OCI-LY7 (cell line): ENCODE data around the gene PGF. TPM values are rescaled to one million over a fixed set of nuclear protein-coding genes. Genes with fewer than 3 reads are reported as not detected.

ENCODE experiments used
- BruUV-seq: library from RNA; stranded (reverse); fragments of 400-500 nt; replicated peaks from 2 replicates; lab custom pipeline; 2021; lab: Mats Ljungman, UMichigan
- CTCF ChIA-PET: fragments of 300-600 bp; sonication (Branson Sonifier 250); formaldehyde crosslinking; loops from one replicate; lab custom pipeline; 2022; ENCODE audit warnings: antibody characterized with exemption; ENCODE audit not compliant: unreplicated experiment; lab: Charles Lee
- POLR2A ChIA-PET: fragments of 300-600 bp; sonication (Branson Sonifier 250); formaldehyde crosslinking; loops from one replicate; lab custom pipeline; 2022; ENCODE audit warnings: antibody characterized with exemption; lab: Charles Lee
- DNase-seq: peaks from one replicate; pipeline ENCODE4 v3.0.0-alpha.2; 2015; ENCODE audit warnings: low spot score
- H2AFZ ChIP-seq: fragments of 200-600 bp; sonication (generic), shearing (Covaris generic); 2 replicates; pipeline ENCODE4 v1.6.1; 2014; ENCODE audit warnings: mild to moderate bottlenecking, antibody characterized with exemption, low read length, moderate library complexity
- H3K27ac ChIP-seq: fragments of 200-600 bp; sonication (generic); 2 replicates; pipeline ENCODE4 v1.5.1; 2014; ENCODE audit warnings: mixed run types, low read depth, mild to moderate bottlenecking, moderate library complexity, low read length, inconsistent platforms; ENCODE audit not compliant: poor library complexity, severe bottlenecking
- H3K36me3 ChIP-seq: fragments of 200-600 bp; sonication (generic); 2 replicates; pipeline ENCODE4 v1.6.1; 2014; ENCODE audit warnings: mild to moderate bottlenecking, antibody characterized with exemption, low read length, moderate library complexity, mixed read lengths; ENCODE audit not compliant: insufficient read depth
- H3K4me1 ChIP-seq: fragments of 200-600 bp; sonication (generic); 2 replicates; pipeline ENCODE4 v1.5.1; 2014; ENCODE audit warnings: mild to moderate bottlenecking, low read length; ENCODE audit not compliant: insufficient read depth, poor library complexity, severe bottlenecking
- H3K4me2 ChIP-seq: fragments of 200-600 bp; sonication (generic); 2 replicates; pipeline ENCODE4 v1.6.1; 2014; ENCODE audit warnings: mild to moderate bottlenecking, low read length
- H3K4me3 ChIP-seq: fragments of 200-600 bp; sonication (generic); 2 replicates; pipeline ENCODE4 v1.5.1; 2014; ENCODE audit warnings: mild to moderate bottlenecking, low read depth, low read length; ENCODE audit not compliant: poor library complexity, severe bottlenecking
- H3K79me2 ChIP-seq: fragments of 200-600 bp; sonication (generic); 2 replicates; pipeline ENCODE4 v1.6.1; 2016; ENCODE audit warnings: low read depth, mild to moderate bottlenecking, low read length, moderate library complexity, mixed read lengths; ENCODE audit not compliant: insufficient read depth
- H3K9me2 ChIP-seq: fragments of 200-600 bp; sonication (generic); 2 replicates; pipeline ENCODE4 v1.6.1; 2016; ENCODE audit warnings: mild to moderate bottlenecking, low read length, mixed read lengths; ENCODE audit not compliant: insufficient read depth
- H3K9me3 ChIP-seq: fragments of 200-600 bp; sonication (generic); 2 replicates; pipeline ENCODE4 v1.6.1; 2014; ENCODE audit warnings: mild to moderate bottlenecking, mixed run types, low read length, mixed read lengths
- H4K20me1 ChIP-seq: fragments of 200-600 bp; sonication (generic); 2 replicates; pipeline ENCODE4 v1.6.1; 2014; ENCODE audit warnings: mild to moderate bottlenecking, antibody characterized with exemption, low read length, moderate library complexity, mixed read lengths; ENCODE audit not compliant: insufficient read depth
- CTCF ChIP-seq: fragments of 200-600 bp; sonication (generic); conservative IDR thresholded peaks from 2 replicates; pipeline ENCODE4 v1.5.1; 2014; ENCODE audit warnings: mild to moderate bottlenecking, antibody characterized with exemption, low read length, moderate library complexity, mixed read lengths
- EZH2phosphoT487 ChIP-seq: fragments of 200-600 bp; sonication (generic); IDR thresholded peaks from 2 replicates; pipeline ENCODE4 v1.6.1; 2018; ENCODE audit warnings: low read depth, borderline replicate concordance, mild to moderate bottlenecking, mixed run types, antibody characterized with exemption, low read length, moderate library complexity, mixed read lengths
- intact Hi-C: fragments of 100-400 bp; cut with micrococcal nuclease; formaldehyde crosslinking; loops from one replicate; pipeline ENCODE4 v1.10.0; 2022; ENCODE audit not compliant: unreplicated experiment
- total RNA-seq, 2 experiments: library from RNA; depleted of rRNA in 1 of 2; stranded (reverse); fragments of >200 nt in 1 of 2; shearing (Covaris generic) in 1 of 2; gene quantifications; 2 replicates each; pipeline ENCODE4 v1.2.3, GENCODE V29; 2014 to 2022

Gene PGF
- total RNA-seq, 2 experiments from 2014 or later = 0.09 to 0.19 TPM

- H3K4me1 ChIP-seq = no peaks in the 10 kb centered on the region
- H3K9me3 ChIP-seq = no peaks in the 10 kb centered on the region
- TF ChIP-seq EZH2phosphoT487 = no peak
- TF ChIP-seq CTCF = no peak
- H3K4me2 ChIP-seq = no peak overlapping the region
- H3K27ac ChIP-seq = no peak overlapping the region
- ChIA-PET CTCF (interaction anchor here (0.5 kb wide), 1 partner anchor 702 kb away, joined by 3 read pairs; no protein-coding TSS in a partner anchor), POLR2A (no interaction called here)
- no peak overlapping the region for H3K4me3 ChIP-seq
- no peak overlapping the region for H2AFZ ChIP-seq
- H3K36me3 ChIP-seq = no peaks in the 10 kb centered on the region
- H3K9me2 ChIP-seq = no peaks in the 10 kb centered on the region
- intact Hi-C loops = no loop called here
- BruUV-seq = no TSS peak
- no peaks in the 10 kb centered on the region for H4K20me1 ChIP-seq
- no peak for DNase-seq
- H3K79me2 ChIP-seq = no peaks in the 10 kb centered on the region
Observed at GRCh38 chr14:74915426-74915825, 40.0 kb downstream of the PGF start.

- H3K27ac ChIP-seq = no peak overlapping the region
- no peak overlapping the region for H3K4me2 ChIP-seq
- intact Hi-C loops = loop anchor here (1.0 kb wide), 1 partner anchor 174 kb away; no protein-coding TSS in a partner anchor
- no peaks in the 10 kb centered on the region for H4K20me1 ChIP-seq
- H3K79me2 ChIP-seq = no peaks in the 10 kb centered on the region
- no peak overlapping the region for H3K4me3 ChIP-seq
- ChIA-PET CTCF (no interaction called here), POLR2A (no interaction called here)
- TF ChIP-seq EZH2phosphoT487 (no peak), CTCF (peak; percentile 86)
- no peaks in the 10 kb centered on the region for H3K9me3 ChIP-seq
- H3K4me1 ChIP-seq = no peaks in the 10 kb centered on the region
- no peak overlapping the region for H2AFZ ChIP-seq
- DNase-seq = peak; percentile 59
- BruUV-seq = no TSS peak
- H3K9me2 ChIP-seq = no peaks in the 10 kb centered on the region
- no peaks in the 10 kb centered on the region for H3K36me3 ChIP-seq
Observed at GRCh38 chr14:74913986-74914573, 41.3 kb downstream of the PGF start.

- H3K9me3 ChIP-seq = no peaks in the 10 kb centered on the region
- H3K27ac ChIP-seq = no peak overlapping the region
- H2AFZ ChIP-seq = no peak overlapping the region
- BruUV-seq = no TSS peak
- H3K79me2 ChIP-seq = no peaks in the 10 kb centered on the region
- H3K9me2 ChIP-seq = no peaks in the 10 kb centered on the region
- no peak overlapping the region for H3K4me2 ChIP-seq
- no peaks in the 10 kb centered on the region for H3K36me3 ChIP-seq
- H3K4me1 ChIP-seq = no peaks in the 10 kb centered on the region
- DNase-seq = no peak
- intact Hi-C loops = no loop called here
- H3K4me3 ChIP-seq = no peak overlapping the region
- no peak for TF ChIP-seq CTCF
- TF ChIP-seq EZH2phosphoT487 = no peak
- H4K20me1 ChIP-seq = no peaks in the 10 kb centered on the region
- POLR2A ChIA-PET = no interaction called here
- CTCF ChIA-PET = no interaction called here
Observed at GRCh38 chr14:74913393-74913910, 41.9 kb downstream of the PGF start.
